ENCODE data around the gene GASK1A.
"Not testable (repeated sequence)": the region's sequence is repeated elsewhere in the genome, so short reads cannot be mapped to it uniquely, and the experiment has no call there.

Gene GASK1A

DNA sequence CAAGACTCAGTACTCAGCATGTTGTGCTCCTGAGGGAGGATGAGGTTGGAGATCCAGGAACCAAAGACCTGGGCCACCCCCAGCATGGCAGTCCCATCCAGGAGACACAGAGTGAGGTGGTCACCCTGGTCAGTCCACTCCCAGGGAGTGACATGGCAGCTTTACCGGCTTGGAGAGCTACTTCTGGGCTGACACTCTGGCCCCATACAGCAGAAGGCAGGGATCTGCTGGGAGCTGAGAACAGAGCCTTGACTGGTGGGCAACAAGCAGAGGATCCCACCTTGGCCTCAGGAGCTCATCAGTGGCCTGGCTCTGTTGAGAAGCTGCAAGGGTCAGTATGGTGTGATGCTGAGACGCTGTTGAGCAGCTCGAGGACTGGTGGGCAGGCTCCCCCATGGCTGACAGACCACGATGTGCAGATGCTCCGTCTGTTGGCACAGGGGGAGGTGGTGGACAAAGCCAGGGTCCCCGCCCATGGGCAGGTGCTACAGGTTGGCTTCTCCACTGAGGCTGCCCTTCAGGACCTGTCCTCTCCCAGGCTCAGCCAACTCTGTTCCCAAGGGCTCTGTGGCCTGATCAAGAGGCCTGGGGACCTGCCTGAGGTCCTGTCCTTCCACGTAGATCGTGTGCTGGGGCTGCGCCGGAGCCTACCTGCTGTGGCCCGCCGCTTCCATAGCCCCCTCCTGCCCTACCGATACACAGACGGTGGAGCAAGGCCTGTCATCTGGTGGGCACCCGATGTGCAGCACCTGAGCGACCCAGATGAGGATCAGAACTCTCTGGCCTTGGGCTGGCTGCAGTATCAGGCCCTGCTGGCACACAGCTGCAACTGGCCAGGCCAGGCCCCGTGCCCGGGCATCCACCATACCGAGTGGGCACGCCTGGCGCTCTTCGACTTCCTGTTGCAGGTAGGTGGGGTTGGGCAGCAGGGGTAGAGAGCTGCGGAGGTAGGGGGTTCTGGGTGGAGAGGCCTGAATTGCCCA, 53.8 kb downstream of the GASK1A start:
- no peak for DNase-seq

GRCh38 chr3:43034200-43034599, 55.1 kb downstream of the GASK1A start:
- no peak for DNase-seq

DNA sequence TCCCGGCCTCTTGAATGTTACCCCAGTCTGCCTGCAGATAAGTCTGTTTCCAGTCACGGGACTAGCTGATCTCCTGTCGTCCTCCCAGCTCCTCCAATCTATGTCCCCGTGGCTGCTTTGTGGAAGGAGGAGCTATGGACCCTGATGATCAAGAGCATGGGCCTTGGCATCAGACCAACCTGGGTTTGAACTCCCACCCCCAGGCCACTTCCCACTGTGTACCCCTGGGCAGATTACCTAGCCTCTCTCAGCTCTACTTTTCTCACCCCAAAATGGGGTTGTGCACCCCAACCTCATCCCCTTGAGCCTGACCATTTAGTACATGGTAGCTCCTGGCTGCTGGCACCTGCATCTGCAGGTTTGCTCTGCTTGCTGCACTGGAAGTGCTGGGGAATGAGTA, 55.8 kb downstream of the GASK1A start:
- DNase-seq: no peak

GRCh38 chr3:43035801-43036365, 56.8 kb downstream of the GASK1A start:
- no peak for DNase-seq

- no peak for DNase-seq
These were observed 57.7 kb downstream of the GASK1A start for GRCh38 chr3:43036621-43037423.

- no peak for DNase-seq
These were observed 58.9 kb downstream of the GASK1A start for GRCh38 chr3:43038010-43038409.

DNA sequence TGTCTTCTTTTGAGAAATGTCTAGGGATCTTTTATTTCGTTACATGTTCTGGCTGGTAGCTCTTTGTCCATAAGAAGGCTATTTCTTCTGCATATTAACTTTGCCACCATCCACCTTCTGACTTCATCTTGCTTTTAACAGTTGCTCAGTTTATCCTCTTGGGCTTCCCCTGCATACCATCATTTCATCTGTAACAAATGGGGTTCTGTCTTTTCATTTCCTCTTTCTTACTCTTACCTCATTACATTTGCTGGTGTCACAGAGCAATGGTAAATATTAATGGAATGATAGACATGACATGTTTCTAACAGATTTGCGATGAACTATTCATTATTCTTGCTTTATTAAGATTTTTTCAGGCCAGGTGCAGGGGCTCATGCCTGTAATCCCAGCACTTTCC, 62.4 kb downstream of the GASK1A start:
- no peak for DNase-seq

DNA sequence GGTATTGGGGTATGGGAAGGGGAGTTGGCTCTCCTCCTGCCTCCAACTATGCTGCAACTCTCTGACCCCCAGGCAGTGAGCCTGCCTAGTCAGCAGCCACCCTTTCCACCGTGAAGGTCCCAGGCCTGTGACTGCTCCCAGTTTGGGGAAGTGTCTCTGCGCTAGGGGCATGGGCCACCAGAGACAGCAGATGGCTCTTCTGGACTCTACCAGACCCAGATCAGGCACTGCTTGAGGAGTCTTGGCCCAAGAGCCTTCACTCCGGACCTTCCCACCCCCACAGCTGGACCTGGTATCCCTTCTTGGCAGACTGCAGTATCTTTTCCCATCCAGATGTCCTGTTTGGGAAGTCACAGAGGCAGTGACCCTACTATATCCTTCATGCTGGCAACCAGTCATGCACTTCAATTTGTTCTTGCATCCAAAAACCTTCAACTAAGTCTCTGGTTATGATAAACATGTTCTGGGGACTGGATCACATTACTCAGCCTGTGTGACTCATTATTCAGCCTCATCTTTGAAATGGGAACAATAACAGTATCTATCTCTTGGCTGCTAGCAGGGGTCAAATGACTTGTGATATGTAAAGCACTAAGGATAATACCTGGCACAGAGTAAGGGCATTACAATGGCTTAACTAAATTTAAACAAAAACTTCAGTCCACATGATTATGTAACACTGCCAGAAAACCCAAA, 64.1 kb downstream of the GASK1A start:
- no peak for DNase-seq

DNA sequence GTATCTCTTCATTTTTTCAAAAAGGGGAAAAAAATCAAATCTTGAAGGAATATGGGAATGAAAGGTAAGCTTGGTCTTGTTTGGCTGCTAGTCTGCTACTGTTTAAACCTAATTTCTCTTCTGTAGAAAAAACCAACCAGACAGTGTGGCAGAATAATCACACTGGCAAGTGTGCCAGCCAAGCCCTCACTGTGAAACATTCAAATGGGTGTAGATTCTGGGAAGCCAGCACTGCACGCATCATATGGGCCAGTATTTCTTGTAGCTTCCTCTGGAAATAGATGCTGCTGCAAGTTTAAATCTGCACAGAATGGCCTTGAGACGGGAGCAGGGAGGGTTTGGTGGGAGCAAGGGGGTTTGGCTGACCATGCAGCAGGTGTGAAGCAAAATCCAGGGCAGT, 64.7 kb downstream of the GASK1A start:
- no peak for DNase-seq

GRCh38 chr3:43045079-43045478, 66.0 kb downstream of the GASK1A start:
- DNase-seq: not testable (repeated sequence)

DNA sequence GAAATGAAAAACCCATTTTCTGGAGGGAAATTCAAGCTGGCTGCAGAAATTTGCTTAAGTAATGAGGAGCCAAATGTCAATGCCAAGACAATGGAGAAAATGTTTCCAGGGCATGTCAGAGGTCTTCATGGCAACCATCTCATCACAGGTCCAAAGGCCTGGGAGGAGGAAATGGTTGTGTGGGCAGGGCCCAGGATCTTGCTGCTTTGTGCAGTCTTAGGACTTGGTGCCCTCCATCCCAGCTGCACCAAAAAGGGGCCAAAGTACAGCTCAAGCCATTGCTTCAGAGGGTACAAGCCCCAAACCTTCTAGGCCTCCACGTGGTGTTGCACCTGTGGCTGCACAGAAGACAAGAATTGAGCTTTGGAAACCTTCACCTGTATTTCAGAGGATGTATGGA, 67.5 kb downstream of the GASK1A start:
- DNase-seq: no peak

DNA sequence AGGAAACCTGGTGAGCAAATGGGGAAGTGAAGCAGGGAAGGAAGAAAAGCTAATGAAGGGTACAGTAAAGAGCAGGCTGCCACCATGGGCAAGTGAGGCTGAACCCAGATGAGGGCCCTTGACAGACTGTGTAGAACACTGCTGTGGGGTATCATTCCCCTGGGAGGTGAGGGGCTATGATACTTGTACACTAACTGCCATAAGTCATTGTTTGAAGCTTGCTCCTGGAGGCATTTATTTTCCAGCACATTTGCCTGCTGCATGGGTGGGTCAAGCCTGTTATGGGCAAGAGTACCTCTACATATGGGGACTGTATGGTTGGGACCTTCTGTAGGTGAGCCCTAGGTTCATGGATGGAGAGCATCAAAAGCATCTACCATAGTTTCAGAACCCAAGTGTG, 69.4 kb downstream of the GASK1A start:
- DNase-seq: no peak

DNA sequence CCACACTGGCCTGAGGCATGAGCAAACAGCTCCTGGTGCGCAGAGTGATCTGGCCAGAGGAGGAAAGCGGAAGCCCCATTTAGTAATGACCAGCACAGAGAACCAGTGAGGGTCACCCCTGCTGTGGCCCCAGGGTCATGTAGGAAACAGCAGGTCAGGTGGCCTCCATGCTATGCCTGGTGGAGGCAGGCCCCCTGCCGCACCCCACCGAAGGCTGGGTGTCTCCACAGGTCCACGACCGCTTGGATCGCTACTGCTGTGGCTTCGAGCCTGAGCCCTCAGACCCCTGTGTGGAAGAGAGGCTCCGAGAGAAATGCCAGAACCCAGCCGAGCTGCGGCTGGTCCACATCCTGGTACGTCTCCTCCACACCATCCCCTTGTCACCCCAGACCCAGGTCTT, 74.2 kb downstream of the GASK1A start:
- no peak for DNase-seq

DNA sequence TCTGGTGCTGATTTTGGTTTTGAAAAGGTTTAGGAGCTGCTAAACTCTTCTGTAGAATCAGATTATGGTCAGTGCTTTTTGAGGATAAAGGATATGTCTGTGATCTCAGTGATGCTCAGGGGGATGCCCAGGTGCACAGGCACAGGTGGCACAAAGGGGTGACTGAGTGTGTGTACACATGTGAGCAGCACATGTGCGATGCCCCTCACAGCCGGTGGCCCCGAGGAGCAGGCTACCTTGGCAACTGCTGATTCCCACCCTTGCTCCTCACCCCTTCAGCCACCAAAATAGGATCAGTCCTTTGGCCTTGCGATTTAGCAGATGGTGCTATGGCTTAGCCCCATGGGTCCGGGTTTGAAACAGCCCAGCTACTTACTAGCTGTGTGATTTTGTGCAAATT, 75.6 kb downstream of the GASK1A start:
- no peak for DNase-seq

DNA sequence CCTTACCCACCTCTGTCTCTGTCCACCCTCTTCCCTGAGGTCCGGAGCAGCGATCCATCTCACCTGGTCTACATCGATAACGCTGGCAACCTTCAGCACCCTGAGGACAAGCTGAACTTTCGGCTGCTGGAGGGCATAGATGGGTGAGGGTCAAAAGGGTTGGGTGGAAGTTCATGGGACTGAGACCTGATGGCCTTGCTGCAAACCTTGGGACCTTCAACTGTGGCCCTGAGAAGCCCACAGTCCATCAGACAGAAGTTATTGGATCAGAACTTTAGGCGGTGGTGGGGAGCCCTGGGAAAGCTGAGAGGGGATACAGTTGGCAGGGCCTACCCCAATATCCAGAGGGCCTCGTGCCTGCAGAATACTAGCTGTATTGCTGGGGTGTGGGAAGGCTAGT, 76.3 kb downstream of the GASK1A start:
- DNase-seq: no peak

- DNase-seq: no peak
These were observed 77.0 kb downstream of the GASK1A start for GRCh38 chr3:43055806-43056770.

- DNase-seq: no peak
These were observed 80.3 kb downstream of the GASK1A start for GRCh38 chr3:43059456-43059855.

- DNase-seq: no peak
These were observed 82.2 kb downstream of the GASK1A start for GRCh38 chr3:43061101-43061895.

DNA sequence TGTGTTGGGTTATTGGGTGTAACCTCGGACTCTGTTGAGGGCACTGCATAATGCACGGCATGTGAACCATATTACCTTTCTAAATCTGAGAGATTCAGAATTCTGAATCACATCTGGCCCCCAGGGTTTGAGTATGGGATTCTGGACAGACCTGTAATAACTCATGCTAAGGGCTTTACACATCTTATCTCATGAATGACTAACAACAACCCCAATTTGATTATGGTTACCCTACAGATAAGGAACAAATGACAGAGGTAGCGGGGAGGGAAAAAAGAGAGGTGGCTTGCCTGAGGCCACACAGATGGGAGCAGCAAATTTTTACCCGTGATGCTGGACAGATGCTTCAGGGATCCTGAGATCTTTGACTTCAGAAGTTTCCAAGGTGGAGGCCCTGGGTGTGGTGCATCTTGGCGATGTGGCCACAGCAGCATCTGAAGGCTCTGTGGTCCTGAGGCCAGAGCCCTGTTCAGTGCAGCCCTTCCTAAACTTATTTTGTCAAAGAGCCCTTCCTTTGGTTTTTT, 83.0 kb downstream of the GASK1A start:
- no peak for DNase-seq

DNA sequence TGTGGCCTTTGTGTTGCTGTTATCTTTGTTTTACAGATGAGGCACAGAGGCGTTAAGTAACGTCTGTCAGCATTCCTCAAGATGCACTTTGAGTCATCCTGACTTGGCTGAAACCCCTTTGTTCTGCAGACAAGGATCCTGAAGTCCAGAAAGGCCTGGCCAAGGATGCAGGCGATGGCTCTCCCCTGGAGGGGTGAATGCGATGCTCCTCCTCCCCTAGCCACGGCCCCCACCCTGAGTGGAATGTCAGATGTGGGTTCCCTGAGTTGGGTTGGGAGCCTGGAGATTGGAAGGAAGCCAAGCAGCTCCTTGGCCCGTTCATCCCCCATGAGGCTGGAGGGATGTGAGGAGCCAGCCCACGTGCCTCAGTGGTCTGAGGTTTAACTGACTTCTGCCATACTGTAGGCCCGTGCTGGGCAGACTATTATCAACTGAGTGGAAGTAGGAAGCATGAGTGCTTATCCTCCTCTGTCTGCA, 83.5 kb downstream of the GASK1A start:
- peak; percentile 84 for DNase-seq

Measured in hematopoietic multipotent progenitor cell treated with erythropoietin and hydrocortisone succinate and interleukin-3 and kit ligand, for 6 days (in vitro differentiated cells).